Stimulated activated CD4-positive, alpha-beta T cell treated with anti-CD3 and anti-CD28 coated beads, TNF-alpha, amount 100 ng/mL, for 4 hours (primary cell): ENCODE measurements around the gene MADD.

Experiments used
- DNase-seq, 3 experiments: peaks; one replicate each; pipeline ENCODE4 v3.0.0-alpha.2; 2020; ENCODE audit warnings: low read depth in 3 of 3

Gene MADD

DNA sequence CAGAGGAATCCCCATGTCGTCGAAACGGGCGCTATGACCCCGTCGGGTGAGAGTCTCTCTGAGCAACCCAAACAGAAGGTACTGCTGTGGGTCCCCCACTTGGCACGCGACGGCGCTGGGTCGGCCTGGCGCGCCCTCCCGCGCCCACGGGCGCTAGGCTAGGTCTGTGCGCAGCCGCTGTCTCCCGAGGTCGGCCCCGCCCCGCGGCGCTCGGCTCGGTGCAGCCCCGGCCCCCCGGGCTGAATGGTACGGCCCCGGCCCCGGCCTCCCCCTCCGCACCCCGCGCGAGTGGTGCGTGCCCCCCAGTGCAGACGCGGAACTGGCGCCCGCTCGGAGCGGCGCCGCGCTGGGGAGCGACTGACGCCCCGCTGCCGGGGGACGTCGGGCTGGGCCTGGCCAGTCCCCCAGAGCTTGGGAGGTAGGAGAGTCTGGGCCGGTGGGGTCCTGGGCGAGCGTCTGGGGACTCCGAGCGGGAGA is at the start of gene MADD:
TSS of gene MADD (plus strand) at position 305 of the 477 bp plus-strand sequence.
- DNase-seq: peak; percentile 83 to 90 (median 88)

DNA sequence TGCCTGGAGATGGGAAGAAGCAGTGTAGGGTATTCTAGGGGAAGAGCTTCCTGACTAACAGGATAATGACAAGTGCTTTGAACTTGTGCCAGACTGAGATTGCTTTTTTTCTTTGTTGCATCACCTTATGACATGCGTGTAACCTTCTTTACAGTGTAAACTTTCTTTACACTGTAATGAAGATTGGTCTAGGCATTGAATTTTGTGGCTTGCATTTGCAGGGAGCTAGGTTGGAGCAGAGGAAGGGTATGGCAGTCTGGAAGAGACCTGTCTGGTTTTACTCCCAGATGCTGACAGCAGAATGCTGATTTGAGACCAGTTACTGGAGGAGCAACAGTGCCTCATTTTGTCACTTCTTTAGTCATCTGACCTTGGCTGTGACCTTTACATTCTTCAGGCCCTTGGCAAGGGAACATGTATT is 49.5 kb upstream of the MADD start:
- no peak for DNase-seq

DNA sequence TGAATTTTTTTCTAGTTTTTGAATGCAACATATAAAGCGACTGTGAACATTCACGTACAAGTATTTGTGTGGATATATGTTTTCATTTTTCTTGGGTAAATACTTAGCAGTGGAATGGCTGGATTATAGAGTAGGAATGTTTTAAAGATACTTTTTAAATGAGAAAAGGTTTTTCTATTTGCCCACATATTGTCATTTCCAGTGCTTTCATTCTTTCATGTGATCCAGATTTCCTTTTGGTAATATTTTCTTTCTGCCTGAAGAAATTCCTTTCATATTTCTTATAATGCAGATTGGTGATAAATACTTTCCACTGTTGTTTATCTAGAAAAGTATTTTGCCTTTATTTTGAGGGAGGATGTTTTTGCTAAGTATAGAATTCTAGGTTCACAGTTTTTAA is 47.2 kb upstream of the MADD start:
- DNase-seq: no peak

DNA sequence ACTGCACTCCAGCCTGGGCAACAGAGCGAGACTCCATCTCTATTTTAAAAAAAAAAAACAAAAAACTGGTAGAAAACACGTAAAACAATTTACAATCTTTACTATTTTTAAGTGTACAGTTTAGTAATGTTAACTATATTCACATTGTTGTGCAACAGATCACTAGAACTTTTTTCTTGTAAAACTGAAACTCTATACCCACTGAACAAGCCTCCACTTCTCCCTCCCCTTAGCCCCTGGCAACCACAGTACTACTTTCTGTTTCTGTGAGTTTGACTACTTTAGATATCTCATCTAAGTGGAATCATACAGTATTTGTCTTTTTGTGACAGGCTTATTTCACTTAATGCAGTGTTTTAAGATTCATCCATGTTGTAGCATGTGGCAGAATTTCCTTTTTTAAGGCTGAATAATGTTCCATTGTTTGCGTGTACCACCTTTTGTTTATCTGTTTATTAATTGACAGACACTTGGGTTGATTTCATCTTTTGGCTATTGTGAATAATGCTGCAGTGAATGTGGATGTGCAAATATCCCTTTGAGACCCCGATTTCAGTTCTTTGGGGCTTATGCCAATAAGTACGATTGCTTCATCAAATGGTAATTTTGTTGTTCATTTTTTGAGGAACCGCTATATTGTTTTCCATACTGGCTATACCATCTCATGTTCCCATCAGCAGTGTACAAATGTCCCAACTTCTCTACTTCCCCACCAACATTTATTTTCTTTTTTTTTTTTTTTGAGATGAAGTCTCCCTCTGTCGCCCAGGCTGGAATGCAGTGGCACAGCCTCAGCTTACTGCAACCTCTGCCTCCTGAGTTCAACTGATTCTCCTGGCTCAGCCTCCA is 44.2 kb upstream of the MADD start:
- no peak for DNase-seq

DNA sequence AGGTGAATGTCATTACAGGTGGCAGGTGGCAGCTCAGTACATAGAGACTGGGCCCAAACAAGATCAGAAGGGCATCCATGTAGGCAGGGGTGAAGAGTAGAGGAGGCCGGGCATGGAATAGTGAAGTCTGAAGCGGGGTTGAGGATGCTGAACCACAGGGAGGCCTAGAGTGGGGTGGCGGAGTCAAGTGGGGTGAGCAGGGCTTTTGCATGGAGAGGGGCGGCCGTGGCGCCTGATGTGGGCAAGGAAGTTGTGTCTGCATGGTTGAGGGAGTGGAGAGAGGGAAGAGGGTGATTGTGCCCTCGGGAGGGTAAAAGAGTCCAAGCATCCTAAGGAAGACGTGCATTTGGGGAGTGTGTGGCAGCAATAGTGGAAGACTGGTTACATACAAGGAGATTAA is 40.8 kb upstream of the MADD start:
- DNase-seq: no peak

DNA sequence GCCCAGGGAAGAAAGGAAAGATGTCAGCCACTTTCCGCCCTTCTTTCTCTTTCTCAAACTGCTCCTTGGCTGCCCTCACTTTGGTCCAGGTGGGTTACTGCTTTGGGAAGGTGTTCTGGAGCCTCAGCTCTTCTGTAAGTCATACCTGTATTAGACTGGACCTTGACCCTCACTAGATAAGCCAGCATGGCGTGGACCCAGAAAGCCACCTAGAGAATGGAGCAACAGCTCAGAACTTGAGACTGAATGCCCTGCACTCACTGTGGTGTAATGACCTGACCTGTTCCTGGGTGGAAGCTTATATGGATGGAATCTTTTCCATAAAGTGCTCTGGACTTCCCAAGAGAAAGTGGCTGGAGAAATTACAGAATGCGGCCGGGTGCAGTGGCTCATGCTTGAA is 36.9 kb upstream of the MADD start:
- DNase-seq: no peak

DNA sequence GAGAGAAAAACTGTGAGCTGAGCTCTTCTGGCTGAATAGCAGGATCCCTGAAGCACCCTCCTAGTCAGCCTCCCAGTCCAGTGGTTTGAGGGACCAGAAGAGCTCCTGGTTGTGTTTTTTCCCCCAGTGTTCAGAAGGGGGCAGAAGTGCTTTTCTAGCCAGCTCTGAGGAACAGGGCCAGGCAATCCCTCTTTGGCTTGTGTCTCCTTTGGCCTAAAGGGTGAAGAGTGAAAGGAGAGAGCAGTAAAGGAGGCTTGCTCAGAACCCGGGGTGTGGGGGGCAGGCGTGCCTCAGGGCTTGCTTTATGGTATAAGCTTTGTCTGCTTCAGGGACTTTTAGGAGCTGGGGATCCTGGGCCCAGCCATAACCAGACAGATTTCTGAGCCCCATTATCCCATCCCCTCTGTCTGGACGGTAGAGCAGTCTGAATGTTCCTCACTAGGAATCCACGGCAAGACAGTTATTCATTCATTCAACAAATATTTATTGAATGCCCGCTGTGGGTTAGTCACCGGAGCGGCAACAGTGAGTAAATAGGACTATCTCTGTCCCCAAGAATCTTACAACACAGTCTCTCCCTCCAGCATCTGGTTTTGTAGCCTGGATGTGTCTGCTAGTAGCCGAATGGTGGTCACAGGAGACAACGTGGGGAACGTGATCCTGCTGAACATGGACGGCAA is 35.8 kb upstream of the MADD start:
- DNase-seq: no peak

DNA sequence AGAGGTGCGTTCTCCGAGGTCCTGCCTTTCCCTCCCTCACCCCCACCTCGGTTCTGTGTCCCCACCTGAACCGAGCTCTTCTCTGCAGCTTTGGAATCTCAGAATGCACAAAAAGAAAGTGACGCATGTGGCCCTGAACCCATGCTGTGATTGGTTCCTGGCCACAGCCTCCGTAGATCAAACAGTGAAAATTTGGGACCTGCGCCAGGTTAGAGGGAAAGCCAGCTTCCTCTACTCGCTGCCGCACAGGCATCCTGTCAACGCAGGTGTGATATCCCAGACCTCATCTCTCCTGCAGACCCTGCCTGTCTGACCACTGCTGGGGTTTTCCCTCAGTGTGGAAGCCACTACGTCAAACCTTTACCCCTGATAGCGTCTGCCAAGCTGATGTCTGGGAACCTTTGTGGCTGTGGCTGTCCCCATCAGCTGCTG is 35.2 kb upstream of the MADD start:
- DNase-seq: peak in 1 of 3 experiments; percentile 41

DNA sequence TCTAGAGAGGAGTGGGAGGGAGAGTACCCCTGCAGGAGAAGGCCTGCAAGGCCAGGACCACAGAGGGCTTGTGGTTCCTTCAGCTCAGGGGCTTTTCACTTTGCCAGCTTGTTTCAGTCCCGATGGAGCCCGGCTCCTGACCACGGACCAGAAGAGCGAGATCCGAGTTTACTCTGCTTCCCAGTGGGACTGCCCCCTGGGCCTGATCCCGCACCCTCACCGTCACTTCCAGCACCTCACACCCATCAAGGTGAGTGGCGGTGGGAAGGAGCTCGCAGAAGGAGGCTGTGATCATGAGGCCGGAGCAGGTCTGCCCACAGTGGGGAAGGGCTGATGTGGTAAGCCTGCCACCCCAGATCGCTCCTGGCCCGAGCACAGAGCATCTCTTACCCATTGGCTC is 34.8 kb upstream of the MADD start:
- DNase-seq: no peak

DNA sequence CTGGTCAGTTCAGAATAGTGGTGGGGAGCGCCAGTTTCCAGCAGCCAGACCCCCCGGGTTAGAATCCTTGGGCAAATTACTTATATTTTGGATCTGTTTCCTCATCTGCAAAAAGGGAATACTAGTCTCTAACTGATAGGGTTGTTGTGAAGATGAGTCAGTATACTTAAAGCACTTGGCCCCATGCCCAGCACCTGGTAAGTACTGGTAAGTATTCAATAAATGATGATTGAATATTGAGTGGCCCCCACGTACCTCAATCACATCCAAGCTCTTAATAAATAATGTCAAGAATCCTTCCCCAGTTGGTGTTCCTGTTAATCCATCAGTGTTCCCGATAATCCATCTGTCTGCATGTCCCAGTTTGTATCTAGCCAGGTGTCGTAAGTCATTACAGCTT is 33.5 kb upstream of the MADD start:
- DNase-seq: no peak

DNA sequence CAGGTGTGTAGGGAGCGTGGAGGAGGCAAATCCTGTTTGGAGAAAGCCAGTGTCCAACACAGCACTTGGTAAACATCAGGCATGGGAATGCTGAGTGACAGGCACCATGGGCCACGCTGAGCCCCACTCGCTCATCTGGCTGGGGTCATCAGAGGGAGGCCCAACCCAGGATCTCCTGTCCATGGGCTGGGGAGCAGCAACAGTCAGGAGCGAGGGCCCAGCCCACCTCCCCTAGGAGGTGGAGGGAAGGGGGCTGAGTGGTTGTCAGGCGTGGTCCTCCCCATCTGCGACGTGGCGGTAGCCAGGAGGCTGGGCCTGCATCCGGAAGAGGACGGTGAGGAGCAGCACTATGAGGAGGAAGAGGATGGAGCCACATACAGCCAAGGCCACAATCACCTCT is 30.1 kb upstream of the MADD start:
- DNase-seq: no peak

DNA sequence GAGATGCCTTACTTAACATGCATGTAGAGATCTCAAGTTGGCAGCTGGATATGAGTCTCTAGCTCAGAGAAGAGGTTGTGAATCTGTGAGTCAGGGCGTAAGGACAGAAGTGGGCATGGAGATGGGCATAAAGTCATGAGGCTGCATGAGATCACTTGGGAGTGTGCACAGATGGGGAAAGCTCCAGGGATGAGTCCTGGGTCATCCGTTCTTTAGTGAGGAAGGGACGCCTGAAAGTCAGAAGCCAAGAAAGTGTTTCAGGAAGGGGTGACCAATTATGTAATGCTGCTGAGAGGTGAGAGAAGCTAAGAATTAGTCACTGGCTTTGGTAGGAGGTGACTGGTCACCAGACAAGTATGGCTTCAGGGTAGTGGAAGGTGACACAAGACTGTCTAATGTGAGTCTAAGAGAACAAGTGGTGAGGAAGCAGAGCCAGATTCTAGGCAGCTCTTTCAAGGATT is 28.1 kb upstream of the MADD start:
- DNase-seq: no peak

DNA sequence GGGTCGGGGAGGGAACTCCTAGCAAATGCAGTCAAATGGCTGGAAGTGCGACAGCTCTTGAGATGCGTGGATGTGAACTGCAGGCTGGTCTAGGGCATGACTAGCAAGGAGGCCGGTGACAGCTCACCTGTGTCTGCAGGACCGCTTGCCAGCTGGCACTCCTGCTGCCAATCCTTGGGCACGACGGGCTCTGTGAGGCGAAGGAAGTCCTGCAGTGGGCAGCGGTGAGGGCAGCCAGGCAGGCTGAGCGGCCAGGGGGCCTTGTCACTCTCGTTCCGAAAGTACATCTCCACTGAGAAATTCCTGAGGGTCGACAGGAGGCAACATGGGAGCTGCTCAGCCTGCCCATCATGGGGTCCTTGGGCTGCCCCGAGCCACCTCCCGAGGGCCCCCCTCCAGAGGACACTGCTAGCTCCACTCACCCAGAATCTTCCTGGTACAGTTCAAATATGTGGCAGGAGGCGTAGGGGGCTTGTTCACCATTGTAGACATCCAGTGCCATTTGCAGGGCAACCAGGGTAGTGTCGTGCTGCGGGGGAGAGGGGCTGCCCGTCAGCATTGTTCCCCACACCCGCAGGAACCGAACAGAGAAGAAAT is 27.2 kb upstream of the MADD start:
- DNase-seq: no peak

DNA sequence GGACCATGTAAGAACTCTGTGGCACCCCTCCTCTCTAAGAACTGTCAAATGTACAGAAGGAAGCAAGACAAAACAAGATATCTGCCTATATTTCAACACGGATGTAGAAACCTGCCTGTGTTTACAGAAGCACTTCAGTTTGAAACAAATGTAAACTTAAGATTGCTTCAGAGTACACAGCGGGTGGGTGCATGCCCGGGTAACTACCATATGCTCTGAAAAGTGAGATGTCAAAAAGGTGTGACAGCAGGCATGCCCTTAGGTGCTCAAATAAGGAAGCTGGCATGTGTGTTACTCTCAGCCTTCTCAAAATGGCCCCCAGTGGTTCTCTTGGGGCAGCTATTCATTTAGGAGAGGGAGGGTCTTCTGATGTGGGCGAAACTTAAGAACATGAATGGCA is 26.5 kb upstream of the MADD start:
- DNase-seq: no peak

DNA sequence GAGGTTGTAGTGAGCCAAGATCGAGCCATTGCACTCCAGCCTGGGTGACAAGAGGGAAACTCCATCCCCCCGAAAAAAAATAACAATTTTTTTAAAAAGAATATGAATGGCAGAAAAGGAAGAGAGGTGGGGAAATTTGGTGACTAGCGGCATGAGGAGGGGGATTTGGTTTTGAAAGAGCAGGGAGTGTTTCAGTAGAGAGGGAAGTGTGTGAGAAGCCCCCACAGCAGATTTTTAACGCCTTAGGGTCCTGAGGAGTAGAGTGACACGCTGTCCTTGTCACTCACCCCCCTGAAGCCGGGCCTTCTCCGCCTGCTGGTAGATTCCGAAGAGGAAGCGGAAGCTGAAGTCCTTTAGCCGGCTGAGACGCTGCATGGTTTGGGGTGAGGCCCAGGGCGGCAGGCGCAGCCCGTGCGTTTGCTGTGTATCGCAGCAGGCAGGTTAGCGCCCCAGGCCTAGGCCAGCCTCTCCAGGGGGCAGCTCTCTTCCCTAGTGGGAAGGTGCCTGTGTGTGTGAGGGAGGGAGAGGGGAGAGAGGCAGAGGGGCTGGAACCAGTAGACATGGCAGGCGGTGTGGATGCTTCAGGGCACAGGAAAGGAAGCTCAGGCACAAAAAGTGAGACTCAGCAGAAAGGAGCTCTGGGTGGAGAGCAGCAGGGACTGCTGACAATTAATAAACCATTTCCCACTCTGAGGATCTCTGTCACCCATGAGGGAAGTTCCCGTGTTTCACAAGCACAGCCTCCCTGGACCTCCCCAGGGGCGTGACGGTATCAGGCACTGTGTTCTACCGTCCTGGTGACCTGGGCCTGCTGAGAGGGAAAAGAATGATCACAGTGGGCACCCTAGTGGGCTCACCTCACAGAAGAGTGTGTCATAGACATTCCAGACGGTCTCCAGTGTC is 25.2 kb upstream of the MADD start:
- DNase-seq: no peak

DNA sequence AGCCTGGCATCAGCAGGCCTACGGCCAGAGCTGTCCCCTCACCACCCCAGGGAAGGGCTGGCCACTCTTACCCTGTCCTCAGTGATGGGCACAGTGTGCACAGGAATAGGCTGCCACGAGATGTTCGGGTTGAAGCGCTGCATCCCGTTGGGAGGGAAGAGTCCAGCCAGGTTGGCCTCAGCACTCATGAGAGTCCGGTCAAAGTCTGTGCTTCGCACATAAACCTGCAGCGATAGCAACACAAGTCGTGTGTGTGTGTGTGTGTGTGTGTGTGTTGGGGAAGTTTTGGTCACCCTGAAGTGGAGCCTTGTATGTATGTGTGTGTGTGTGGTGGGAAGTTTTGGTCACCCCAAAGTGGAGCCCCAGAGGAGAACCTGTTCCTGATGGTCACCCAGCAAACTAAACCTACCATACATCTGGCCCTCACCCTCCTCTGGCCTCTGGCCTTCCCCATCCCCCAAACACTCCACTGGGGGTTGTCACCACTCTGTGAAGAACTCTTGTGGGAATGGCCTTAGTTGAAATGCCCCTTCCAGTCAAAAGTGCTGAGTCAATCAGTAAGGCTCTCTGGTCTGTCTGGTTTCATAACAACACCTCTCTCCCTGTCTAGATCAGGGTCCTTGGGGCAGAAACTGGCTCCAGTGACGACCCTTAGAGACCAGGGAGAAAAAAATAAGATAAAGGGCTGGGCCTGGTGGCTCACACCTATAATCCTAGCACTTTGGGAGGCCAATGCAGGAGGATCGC is 24.1 kb upstream of the MADD start:
- no peak for DNase-seq

DNA sequence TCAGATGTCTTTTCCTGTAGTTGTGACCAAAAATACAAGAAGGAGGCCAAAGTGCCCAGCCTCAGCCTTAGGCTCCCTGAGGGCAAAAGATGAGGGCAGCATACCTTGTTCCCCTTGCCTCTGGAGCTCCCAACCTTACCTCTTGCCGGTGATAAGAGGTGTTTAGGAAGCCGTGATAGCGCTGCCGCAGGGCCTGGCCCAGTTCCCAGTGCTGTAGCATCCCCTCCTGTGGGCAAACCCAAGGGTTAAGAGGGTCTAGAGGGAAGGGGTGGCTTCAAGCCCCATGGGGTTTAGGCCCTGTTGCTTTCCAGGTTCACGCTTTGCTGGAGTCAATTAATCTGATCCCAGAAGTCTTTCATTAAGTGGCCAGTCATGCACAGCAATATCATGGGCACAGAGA is 22.4 kb upstream of the MADD start:
- no peak for DNase-seq

DNA sequence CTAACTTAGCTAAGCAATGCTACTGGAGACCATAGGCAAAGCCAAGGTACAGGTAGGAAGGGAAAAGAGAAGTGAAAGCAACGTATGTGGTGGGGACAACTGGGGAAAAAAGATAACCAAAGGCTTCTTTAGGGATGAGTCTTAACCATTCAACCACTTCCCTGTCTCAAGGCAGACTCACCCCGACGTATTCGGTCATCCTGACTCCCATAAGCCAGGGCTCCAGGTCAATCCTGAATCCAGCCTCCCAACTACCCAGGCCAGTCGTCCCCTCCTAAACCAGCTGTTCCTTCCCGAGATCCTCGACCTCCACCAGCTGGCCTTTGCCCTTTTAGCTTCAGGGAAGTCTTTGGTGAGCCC is 21.6 kb upstream of the MADD start:
- DNase-seq: no peak

DNA sequence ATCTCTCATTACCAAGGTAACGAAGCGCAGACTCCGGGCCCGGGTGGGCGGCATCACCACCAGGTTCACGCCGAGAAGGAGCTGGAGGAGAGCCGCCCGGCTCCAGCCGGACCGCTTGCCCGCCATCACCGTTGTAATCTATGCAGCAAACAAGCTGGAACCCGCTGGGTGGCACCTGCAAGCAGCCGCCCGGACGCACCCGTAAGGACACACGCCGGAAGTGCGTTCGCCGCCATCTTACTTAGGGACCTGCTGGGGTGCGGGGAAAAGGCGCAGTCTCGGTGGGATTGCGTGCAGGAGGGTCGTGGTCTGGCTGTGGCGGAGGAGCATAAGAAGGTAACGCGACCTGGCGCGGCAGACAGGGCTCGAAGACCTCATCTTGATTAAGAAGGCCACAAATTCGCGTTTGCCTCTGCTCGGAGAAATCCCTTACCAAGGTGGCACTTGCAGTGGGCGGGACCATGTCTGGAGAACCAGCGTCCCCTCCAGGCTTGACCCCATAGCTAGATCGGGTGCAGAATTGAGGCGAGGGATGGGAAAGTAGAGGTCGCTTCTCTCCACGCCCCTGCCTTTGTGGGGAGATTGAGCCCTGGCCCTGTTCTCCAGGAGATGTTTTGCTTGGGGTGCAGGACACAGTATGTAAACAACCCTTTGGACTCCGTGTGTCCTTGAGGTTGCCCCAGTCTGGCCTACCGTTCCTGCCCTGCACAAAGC is 21.1 kb upstream of the MADD start, which contains the start of gene ACP2:
TSS of gene ACP2 (minus strand) at position 151 of the 714 bp plus-strand sequence. CDS start at position 126, 25 bp downstream.
- peak; percentile 72 to 73 (median 73) for DNase-seq

DNA sequence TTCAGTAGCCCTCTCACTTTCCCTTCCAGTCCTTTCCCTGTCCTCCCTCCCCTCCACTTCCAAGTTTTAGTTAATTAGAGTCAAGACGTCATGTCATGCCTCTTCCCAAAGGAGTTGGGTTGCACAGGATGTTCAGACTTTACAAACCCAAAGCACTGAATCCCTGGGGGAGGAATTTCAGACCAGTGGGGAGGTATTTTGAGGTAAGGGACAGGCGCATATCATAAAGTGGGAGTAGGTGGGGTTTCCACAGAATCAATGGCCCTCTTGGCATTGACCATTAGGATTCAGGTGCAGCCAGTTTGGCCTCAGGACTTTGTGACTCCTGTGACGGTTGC is 20.6 kb upstream of the MADD start:
- no peak for DNase-seq
